C4-2B (cell line): ENCODE measurements around the gene NTN5.

Experiments used
- H3K27ac ChIP-seq: fragments of 450-650 bp; 2 replicates; pipeline ENCODE4 v1.5.1; 2017
- ZFX ChIP-seq: fragments of 450-650 bp; IDR thresholded peaks from 2 replicates; pipeline ENCODE4 v1.6.1; 2017
- TF ChIP-seq, protein P1 (sequence below): fragments of 450-650 bp; conservative IDR thresholded peaks from 2 replicates; pipeline ENCODE4 v1.5.1; 2017; ENCODE audit warnings: mild to moderate bottlenecking

The NTN5 gene

DNA sequence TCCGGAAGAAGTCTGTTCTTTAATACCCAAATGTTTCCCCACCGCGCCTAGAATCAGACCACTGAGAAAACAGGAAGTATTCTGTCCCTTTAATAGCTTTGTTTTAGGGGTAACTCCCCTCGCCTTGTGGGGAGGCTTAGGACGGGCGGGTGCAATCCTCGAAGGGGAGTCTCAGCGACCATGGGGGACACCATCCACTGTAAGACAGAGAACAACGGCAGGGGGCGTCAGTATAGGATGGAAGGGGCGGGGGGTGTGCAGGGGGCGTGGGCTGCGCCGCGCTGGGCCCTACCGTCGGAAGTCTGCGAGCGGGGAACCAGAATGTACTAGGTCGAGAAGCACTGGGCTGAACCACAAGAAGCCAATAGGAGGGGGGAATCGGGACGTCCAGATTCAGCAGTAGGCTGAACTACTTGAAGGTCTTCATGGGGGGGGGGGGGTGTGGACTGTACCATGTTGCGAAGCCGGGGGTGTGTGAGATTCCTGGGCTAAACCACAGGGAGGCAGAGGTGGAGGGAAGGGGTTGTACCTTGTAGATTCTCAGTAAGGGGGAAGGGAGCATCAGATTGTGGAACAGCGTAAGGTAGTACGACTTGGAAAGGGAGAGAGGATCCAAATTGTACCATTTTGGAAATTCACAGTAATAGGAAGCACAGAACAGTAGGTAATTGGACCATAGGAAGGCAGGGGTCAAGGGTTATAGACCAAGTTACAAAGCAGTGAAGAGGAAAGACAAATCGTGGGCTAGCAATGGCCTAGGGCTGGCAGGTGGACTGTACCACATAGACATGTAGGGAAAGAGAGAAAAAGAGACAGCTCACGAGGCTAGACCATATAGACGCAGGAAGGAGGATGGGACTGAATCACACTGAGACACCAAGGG, 34.6 kb downstream of the NTN5 start:
- TF ChIP-seq ZFX: no peak
- TF ChIP-seq, protein P1, sequence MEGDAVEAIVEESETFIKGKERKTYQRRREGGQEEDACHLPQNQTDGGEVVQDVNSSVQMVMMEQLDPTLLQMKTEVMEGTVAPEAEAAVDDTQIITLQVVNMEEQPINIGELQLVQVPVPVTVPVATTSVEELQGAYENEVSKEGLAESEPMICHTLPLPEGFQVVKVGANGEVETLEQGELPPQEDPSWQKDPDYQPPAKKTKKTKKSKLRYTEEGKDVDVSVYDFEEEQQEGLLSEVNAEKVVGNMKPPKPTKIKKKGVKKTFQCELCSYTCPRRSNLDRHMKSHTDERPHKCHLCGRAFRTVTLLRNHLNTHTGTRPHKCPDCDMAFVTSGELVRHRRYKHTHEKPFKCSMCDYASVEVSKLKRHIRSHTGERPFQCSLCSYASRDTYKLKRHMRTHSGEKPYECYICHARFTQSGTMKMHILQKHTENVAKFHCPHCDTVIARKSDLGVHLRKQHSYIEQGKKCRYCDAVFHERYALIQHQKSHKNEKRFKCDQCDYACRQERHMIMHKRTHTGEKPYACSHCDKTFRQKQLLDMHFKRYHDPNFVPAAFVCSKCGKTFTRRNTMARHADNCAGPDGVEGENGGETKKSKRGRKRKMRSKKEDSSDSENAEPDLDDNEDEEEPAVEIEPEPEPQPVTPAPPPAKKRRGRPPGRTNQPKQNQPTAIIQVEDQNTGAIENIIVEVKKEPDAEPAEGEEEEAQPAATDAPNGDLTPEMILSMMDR: no peak; the same call in 1 of the 2 replicates
- H3K27ac ChIP-seq: peak overlapping the region; percentile 92

DNA sequence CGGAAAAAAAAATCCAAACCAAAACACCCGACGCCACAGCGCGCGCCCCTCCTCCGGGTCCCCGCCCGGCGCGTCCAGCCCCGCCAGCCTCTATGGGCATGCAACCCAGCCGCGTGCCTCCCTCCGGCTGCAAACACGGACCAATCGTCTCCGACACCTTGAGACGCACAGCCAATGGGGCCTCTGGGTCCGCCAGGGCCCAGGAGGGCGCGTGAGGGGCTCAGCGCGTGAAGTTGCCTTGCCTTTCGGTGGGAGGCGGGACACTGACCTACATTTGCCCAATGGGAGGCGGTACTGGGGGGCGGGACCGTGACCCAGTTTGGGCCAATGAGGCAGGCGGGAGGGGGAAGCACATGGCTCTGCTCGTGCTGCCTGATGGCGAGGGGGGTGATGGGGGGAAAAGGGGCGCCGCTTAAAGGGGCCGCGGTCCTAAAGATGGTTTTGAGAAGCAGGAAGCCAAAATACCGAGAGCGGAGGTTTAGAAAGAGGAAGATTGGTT, 35.3 kb downstream of the NTN5 start:
- TF ChIP-seq, protein P1: no peak
- TF ChIP-seq ZFX: no peak
- peak overlapping the region; percentile 92 for H3K27ac ChIP-seq

DNA sequence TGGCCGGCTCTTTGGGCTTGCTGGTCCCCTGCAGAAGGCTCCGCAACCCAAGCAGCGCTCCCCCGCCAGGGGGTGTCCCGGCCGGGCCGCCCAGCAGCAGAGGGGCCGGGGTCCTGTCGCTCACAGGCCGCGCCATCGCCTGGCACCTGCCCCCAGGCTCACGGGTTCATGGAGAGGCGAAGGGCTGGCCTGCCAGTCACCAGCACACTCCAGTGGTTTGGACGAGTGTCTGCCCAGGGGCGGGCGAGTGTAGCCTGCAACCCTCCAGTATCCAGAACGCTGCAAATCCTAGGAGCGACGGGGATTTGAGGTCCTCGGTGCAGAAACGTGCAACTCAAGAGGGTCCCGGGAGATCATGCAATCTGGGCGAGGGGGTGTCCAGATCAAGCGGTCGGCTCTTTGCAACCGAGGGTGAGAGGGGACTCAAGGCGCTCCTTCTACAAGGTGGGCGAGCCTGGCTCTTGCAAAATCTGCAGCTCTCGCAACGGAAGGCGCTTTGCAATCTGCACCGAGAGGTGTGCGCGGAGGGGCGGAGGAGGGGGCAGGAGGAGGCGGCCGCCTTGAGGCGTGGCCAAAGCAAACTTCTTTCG, 35.9 kb downstream of the NTN5 start, which contains the start of gene DBP:
Gene DBP, minus strand, starts transcription at position 521 of the 590 bp plus-strand sequence. Its CDS starts 385 bp downstream, at position 136.
- TF ChIP-seq, protein P1: no peak
- TF ChIP-seq ZFX: no peak
- peak within 1 kb of the TSS; percentile 92 for H3K27ac ChIP-seq

DNA sequence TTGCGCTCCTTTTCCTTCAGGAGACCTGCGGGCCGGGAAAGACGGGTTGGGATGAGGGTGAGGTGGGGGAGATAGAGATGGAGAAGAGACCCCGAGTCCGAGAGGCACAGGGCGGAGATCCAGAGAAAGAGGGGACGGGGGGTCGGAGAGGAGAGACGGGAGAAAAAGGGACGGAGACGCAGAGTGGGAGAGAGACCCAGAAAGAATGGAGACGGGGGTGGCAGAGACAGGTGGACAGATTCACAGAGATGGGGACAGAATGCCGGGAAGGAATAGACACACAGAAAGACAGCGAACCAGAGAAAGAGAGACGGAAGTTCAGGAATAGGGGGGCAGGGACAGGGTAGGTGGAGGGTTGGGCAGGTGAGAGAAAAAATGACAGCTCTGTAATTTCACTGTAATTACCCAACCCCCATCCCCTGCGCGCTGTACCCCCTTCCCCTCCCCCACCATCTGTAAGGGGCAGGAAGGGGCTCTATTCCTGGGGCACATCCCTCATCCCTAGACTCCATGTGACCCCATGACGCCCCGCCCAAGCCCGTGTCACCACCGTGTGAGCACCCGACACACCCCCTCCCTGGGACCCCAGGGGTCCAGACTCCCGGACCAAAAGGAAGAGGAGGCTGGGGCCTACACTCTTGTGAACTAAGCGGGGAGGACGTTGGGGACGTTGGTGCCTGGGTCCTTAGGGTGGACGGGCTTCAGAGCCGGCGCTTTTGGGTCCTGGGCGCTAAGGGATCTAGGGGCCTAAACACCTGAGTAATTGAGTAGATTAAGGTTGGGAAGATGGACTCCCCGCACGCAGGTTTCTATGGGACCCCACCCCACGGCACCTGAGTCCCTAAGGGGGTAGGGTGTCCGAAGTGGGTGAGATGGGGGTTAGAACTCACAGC, 36.6 kb downstream of the NTN5 start:
- H3K27ac ChIP-seq: peak overlapping the region; percentile 92
- TF ChIP-seq ZFX: no peak
- TF ChIP-seq, protein P1: no peak

DNA sequence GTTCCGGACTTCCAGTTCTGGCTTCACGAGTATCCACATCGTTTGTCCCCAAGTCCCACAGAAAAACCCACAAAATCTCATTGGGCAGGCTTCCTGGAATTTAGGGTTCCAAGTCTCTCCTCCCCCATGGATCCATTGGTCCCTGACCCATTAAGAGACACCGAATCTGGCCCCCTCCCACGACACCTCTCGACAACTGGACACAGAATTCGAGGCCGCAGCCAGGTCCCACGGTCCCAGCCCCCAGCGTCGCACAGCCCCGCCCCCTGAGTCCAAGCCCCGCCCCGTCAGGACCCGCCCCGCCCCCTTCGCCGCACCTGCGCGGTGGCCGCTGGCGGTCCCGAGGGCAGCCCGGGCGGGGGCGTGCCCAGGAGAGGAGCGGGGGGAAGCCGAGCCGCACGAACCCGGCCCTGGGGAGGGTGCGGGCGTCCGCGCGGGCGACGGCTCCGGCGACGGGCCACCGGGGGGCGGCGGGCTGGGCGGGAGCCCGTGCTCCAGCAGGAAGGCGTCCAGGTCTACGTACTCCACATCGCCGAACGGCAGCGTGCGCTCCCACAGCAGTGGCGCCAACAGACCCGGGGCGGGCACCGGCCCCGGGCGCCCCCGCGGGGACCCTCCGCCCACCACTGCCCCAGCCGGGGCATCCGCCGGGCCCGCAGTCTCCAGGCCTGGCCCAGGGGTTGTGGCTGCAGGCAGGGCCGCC, 37.4 kb downstream of the NTN5 start:
- H3K27ac ChIP-seq: peak overlapping the region; percentile 92
- TF ChIP-seq, protein P1: no peak
- no peak for TF ChIP-seq ZFX

DNA sequence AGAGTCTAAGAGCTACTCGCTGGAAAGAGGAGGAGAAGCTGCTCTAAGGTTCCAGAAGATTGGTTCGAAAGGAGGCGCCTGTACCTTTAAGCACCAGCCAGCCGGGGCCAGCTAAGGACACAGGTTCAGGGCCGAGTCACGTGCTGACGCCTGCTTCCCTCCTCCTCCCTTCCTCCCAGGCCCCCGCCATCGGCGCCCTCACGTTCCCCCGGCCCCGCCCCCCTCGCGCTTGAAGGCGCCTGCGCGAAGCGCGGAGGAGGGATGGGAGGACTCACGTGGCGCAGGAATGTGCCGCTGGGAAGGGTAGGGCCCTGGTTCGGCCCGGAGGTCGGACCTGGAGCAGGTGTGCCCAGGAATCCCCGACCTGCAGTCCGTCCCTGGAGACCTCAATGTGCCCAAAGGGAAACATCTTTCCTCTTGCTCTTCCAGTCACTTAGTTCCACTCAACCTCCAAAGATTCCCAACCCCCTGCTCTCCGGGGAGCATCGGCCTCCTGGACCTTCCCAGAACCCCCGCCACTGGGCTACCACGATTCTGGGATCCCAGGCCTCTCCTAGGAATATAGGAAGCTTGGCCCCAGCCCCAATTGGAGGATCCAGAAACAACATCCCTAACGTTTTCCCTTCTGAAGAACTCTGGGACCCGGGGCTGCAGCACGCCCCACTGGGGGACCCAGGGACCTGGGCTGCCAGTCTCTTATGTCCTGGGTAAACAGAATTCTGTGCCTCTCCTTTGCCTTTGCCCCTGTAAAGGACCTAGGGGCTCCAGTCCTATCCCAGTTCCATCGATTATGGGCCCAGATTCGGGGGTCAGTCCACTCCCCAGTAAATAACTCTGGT, 38.2 kb downstream of the NTN5 start:
- H3K27ac ChIP-seq: peak overlapping the region; percentile 92
- no peak for TF ChIP-seq ZFX
- TF ChIP-seq, protein P1: no peak
